ENCODE measurements around the gene SLC35A4. TPM values are rescaled to one million over a fixed set of nuclear protein-coding genes. Genes with fewer than 3 reads are reported as not detected.

The SLC35A4 gene
- polyA plus RNA-seq, 1 donor (not counting 4 experiments of a cell fraction or from before 2014, with no cell fraction given) = 63.1 TPM

DNA sequence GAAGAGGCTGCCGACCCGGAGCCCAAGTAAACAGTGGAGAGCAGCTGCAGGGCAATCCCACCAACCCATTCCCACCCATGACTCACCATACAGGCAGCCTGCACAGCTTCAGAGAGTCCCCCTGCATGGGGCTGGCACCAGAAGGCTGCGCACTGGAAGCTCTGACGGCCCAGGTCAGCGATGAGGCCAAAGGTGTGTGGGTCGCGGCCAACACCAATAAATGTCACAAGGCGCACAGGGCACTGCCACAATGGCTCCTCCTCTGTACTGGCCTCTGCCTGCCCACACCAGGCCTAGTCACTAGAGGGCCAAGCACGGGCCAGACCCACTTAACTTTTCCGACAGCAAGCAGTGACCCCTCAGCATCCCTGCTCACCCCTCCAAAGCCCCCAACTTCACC is 4.4 kb upstream of the SLC35A4 start:
- no peak for DNase-seq (ENCODE audit: low read depth, low spot score)
- no peak overlapping the region for H3K9ac ChIP-seq (ENCODE audit: control insufficient read depth, extremely low read depth, insufficient read depth, low read length)
- H3K9me1 ChIP-seq (ENCODE audit: control insufficient read depth, extremely low read depth, insufficient read depth, low read length) = no peaks in the 10 kb centered on the region
- H4K20me1 ChIP-seq (ENCODE audit: control insufficient read depth, extremely low read depth, insufficient read depth, low read length) = no peaks in the 10 kb centered on the region
- no peak overlapping the region for H3K4me2 ChIP-seq (ENCODE audit: control insufficient read depth, extremely low read depth, insufficient read depth, low read depth, low read length)
- H2AFZ ChIP-seq (ENCODE audit: control insufficient read depth, low read length) = no peak overlapping the region
- H3K79me2 ChIP-seq (ENCODE audit: control insufficient read depth, insufficient read depth, low read length) = peaks cover 25% of the 10 kb centered on the region
- FAIRE-seq = no peak
- no peak overlapping the region for H3K4me3 ChIP-seq (ENCODE audit: control insufficient read depth in 2 of 3, extremely low read depth in 1 of 3, insufficient read depth in 2 of 3, low read depth in 1 of 3, low read length in 3 of 3)
- H3K9me3 ChIP-seq (ENCODE audit: control insufficient read depth, low read depth, low read length) = no peaks in the 10 kb centered on the region
- H3K27me3 ChIP-seq (ENCODE audit: control insufficient read depth, extremely low read depth, insufficient read depth, low read length) = no peaks in the 10 kb centered on the region
- H3K27ac ChIP-seq (ENCODE audit: control insufficient read depth, insufficient read depth, low read length) = no peak overlapping the region
- TF ChIP-seq, protein P1, sequence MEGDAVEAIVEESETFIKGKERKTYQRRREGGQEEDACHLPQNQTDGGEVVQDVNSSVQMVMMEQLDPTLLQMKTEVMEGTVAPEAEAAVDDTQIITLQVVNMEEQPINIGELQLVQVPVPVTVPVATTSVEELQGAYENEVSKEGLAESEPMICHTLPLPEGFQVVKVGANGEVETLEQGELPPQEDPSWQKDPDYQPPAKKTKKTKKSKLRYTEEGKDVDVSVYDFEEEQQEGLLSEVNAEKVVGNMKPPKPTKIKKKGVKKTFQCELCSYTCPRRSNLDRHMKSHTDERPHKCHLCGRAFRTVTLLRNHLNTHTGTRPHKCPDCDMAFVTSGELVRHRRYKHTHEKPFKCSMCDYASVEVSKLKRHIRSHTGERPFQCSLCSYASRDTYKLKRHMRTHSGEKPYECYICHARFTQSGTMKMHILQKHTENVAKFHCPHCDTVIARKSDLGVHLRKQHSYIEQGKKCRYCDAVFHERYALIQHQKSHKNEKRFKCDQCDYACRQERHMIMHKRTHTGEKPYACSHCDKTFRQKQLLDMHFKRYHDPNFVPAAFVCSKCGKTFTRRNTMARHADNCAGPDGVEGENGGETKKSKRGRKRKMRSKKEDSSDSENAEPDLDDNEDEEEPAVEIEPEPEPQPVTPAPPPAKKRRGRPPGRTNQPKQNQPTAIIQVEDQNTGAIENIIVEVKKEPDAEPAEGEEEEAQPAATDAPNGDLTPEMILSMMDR (optimal IDR thresholded peaks at IDR 0.05 in 1 of 3, IDR thresholded peaks at IDR 0.05 in 1 of 3, conservative IDR thresholded peaks at IDR 0.05 in 1 of 3; ENCODE audit: extremely low read depth in 1 of 3, insufficient read depth in 2 of 3, low read length in 3 of 3) = no peak
- no peak for TF ChIP-seq EZH2 (IDR thresholded peaks at IDR 0.05; ENCODE audit: low read length)
- no peaks in the 10 kb centered on the region for H3K36me3 ChIP-seq (ENCODE audit: control insufficient read depth in 2 of 2, extremely low read depth in 1 of 2, insufficient read depth in 2 of 2, low read length in 2 of 2)
- peaks cover 25% of the 10 kb centered on the region for H3K4me1 ChIP-seq (ENCODE audit: control insufficient read depth, extremely low read depth, insufficient read depth, low read length)
- dilution Hi-C loops (cut with MboI; ENCODE audit: extremely low pct_ligation_motif_present, low sequenced_read_pairs) = no loop called here

DNA sequence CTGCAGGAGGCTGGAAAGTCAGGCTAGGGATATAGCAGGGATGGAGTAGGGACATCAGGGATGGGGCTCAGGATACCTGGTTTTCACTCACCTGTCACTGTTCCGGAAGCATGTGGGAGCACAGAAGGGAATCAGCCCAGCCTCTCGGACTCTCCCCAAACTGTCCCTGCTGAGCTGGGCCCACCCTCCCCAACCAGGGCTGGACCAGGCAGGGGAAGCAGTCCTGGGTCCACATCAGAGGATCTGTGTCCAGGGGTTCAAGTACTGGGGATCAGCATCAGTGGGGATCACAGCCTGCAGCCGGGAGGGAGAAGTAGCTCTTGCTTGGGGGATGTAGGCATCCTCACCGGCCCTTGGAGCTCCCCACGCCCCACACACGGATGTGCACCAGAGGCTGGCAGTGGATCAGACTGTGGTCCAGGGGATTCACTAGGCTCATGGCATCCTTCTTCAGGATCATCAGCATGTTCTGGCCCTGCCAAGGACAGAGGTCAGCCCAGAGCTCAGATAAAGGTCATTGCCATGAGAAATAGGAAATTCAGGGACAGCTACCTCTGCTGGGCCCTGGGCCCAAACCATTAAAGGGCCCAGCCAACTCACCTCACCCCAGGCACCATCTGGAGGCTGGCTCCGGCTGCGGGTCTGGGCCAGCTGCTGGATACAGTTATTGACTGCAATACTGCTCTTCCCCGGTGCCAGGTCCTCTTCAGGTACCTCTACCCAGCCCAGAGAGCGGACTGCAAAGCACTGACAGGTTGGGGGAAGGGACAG is 2.7 kb upstream of the SLC35A4 start:
- Histone ChIP-seq H3K9me3 (ENCODE audit: control insufficient read depth, low read depth, low read length) (no peaks in the 10 kb centered on the region), H3K9me1 (ENCODE audit: control insufficient read depth, extremely low read depth, insufficient read depth, low read length) (no peaks in the 10 kb centered on the region), H2AFZ (ENCODE audit: control insufficient read depth, low read length) (no peak overlapping the region), H3K4me3 (ENCODE audit: control insufficient read depth in 2 of 3, extremely low read depth in 1 of 3, insufficient read depth in 2 of 3, low read depth in 1 of 3, low read length in 3 of 3) (no peak overlapping the region), H4K20me1 (ENCODE audit: control insufficient read depth, extremely low read depth, insufficient read depth, low read length) (no peaks in the 10 kb centered on the region), H3K4me1 (ENCODE audit: control insufficient read depth, extremely low read depth, insufficient read depth, low read length) (peaks cover 26% of the 10 kb centered on the region), H3K27me3 (ENCODE audit: control insufficient read depth, extremely low read depth, insufficient read depth, low read length) (no peaks in the 10 kb centered on the region), H3K4me2 (ENCODE audit: control insufficient read depth, extremely low read depth, insufficient read depth, low read depth, low read length) (no peak overlapping the region), H3K36me3 (ENCODE audit: control insufficient read depth in 2 of 2, extremely low read depth in 1 of 2, insufficient read depth in 2 of 2, low read length in 2 of 2) (peaks cover 4 to 9% of the 10 kb centered on the region in 2 experiments), H3K27ac (ENCODE audit: control insufficient read depth, insufficient read depth, low read length) (no peak overlapping the region), H3K9ac (ENCODE audit: control insufficient read depth, extremely low read depth, insufficient read depth, low read length) (no peak overlapping the region), H3K79me2 (ENCODE audit: control insufficient read depth, insufficient read depth, low read length) (peaks cover 24% of the 10 kb centered on the region)
- DNase-seq (ENCODE audit: low read depth, low spot score) (no peak), FAIRE-seq (no peak)
- dilution Hi-C loops (cut with MboI; ENCODE audit: extremely low pct_ligation_motif_present, low sequenced_read_pairs) = no loop called here
- no peak for TF ChIP-seq EZH2 (IDR thresholded peaks at IDR 0.05; ENCODE audit: low read length)
- TF ChIP-seq, protein P1 (optimal IDR thresholded peaks at IDR 0.05 in 1 of 3, IDR thresholded peaks at IDR 0.05 in 1 of 3, conservative IDR thresholded peaks at IDR 0.05 in 1 of 3; ENCODE audit: extremely low read depth in 1 of 3, insufficient read depth in 2 of 3, low read length in 3 of 3) = no peak
